HL-60 (cell line): ENCODE data around the gene RASAL2.

Experiments
- DNase-seq, 2 experiments: peaks; one replicate each; pipeline ENCODE4 v3.0.0-alpha.2; 2010 to 2020; ENCODE audit warnings: low read depth in 1 of 2, low spot score in 1 of 2
- H3K27ac ChIP-seq: fragments of 250-450 bp; sonication (Bioruptor Pico); replicated peaks from 2 replicates; pipeline ENCODE4 v1.5.1; 2020; ENCODE audit warnings: mild to moderate bottlenecking, moderate library complexity
- H3K27me3 ChIP-seq: fragments of 250-450 bp; sonication (Bioruptor Pico); 2 replicates; pipeline ENCODE4 v1.5.1; 2021; ENCODE audit warnings: mild to moderate bottlenecking, moderate library complexity; ENCODE audit not compliant: insufficient read depth, poor library complexity, severe bottlenecking
- H3K4me3 ChIP-seq: replicated peaks from 2 replicates; pipeline ENCODE4 v1.5.1; 2011; ENCODE audit warnings: mild to moderate bottlenecking, control low read depth, low read length; ENCODE audit not compliant: insufficient read depth
- CTCF ChIP-seq: IDR thresholded peaks from one replicate; pipeline ENCODE4 v1.5.1; 2011; ENCODE audit warnings: low read length, control low read depth, inconsistent platforms; ENCODE audit not compliant: insufficient read depth
- GABPA ChIP-seq: IDR thresholded peaks from 2 replicates; pipeline ENCODE4 v1.6.1; 2012; ENCODE audit warnings: low read depth
- POLR2AphosphoS5 ChIP-seq: IDR thresholded peaks from 2 replicates; pipeline ENCODE4 v1.6.1; 2012; ENCODE audit warnings: low read depth
- REST ChIP-seq: IDR thresholded peaks from 2 replicates; pipeline ENCODE4 v1.6.1; 2012; ENCODE audit warnings: low read depth; ENCODE audit not compliant: insufficient replicate concordance
- SPI1 ChIP-seq: IDR thresholded peaks from 2 replicates; pipeline ENCODE4 v1.6.1; 2012; ENCODE audit warnings: low read depth, mild to moderate bottlenecking, borderline replicate concordance

The RASAL2 gene

GRCh38 chr1:178364782-178365181, 270.9 kb downstream of the RASAL2 start:
- Histone ChIP-seq H3K4me3 (no peak overlapping the region), H3K27ac (no peak overlapping the region), H3K27me3 (no peaks in the 10 kb centered on the region)
- no peak for DNase-seq
- no peak for TF ChIP-seq POLR2AphosphoS5
- TF ChIP-seq SPI1, result no peak
- no peak for TF ChIP-seq CTCF

GRCh38 chr1:178367151-178367550, 273.2 kb downstream of the RASAL2 start:
- DNase-seq, result no peak
- Histone ChIP-seq H3K4me3 (no peak overlapping the region), H3K27me3 (no peaks in the 10 kb centered on the region), H3K27ac (no peak overlapping the region)
- TF ChIP-seq SPI1, result no peak
- no peak for TF ChIP-seq CTCF
- TF ChIP-seq GABPA, result no peak
- TF ChIP-seq REST, result no peak
- TF ChIP-seq POLR2AphosphoS5, result no peak

GRCh38 chr1:178368208-178368607, 274.3 kb downstream of the RASAL2 start:
- Histone ChIP-seq H3K4me3 (no peak overlapping the region), H3K27me3 (no peaks in the 10 kb centered on the region), H3K27ac (no peak overlapping the region)
- no peak for TF ChIP-seq CTCF
- no peak for DNase-seq

GRCh38 chr1:178371235-178371634, 277.3 kb downstream of the RASAL2 start:
- H3K4me3 ChIP-seq, result no peak overlapping the region
- DNase-seq, result no peak
- TF ChIP-seq CTCF, result no peak
- no peak for TF ChIP-seq SPI1
- no peak for TF ChIP-seq GABPA
- TF ChIP-seq REST, result no peak
- TF ChIP-seq POLR2AphosphoS5, result no peak
- no peak overlapping the region for H3K27ac ChIP-seq
- no peaks in the 10 kb centered on the region for H3K27me3 ChIP-seq
